Activated B cell treated with CpG ODN at 0.5 μM for 24 hours (primary cell): ENCODE data around the gene IL16. TPM values are rescaled to one million over a fixed set of nuclear protein-coding genes. Genes with fewer than 3 reads are reported as not detected.

Experiments
- ATAC-seq: fragments of 200-7000 bp; cut with Tn5 transposase; one replicate; pipeline ENCODE4 v1.10.0; 2021; ENCODE audit warnings: low read depth, mild to moderate bottlenecking, moderate library complexity
- CTCF ChIA-PET: fragments of 350-600 bp; sonication (Branson Sonifier 250); formaldehyde crosslinking; loops from one replicate; lab custom pipeline; 2021; ENCODE audit warnings: antibody characterized with exemption; lab: Charles Lee
- POLR2A ChIA-PET: fragments of 350-600 bp; sonication (Branson Sonifier 250); formaldehyde crosslinking; loops from one replicate; lab custom pipeline; 2021; ENCODE audit warnings: antibody characterized with exemption; lab: Charles Lee
- DNase-seq: peaks from one replicate; pipeline ENCODE4 v3.0.0; 2022
- H3K27ac Mint-ChIP-seq: one replicate; pipeline ENCODE4 v1.8.0; 2020; ENCODE audit warnings: mixed read lengths
- H3K27me3 Mint-ChIP-seq: one replicate; pipeline ENCODE4 v1.8.0; 2021; ENCODE audit warnings: mixed read lengths
- H3K36me3 Mint-ChIP-seq: one replicate; pipeline ENCODE4 v1.8.0; 2021; ENCODE audit warnings: low read depth, mixed read lengths
- H3K4me1 Mint-ChIP-seq: one replicate; pipeline ENCODE4 v1.8.0; 2021; ENCODE audit warnings: mixed read lengths
- H3K4me3 Mint-ChIP-seq: one replicate; pipeline ENCODE4 v1.8.0; 2020; ENCODE audit warnings: mild to moderate bottlenecking, mixed read lengths
- H3K9me3 Mint-ChIP-seq: one replicate; pipeline ENCODE4 v1.8.0; 2020; ENCODE audit warnings: mixed read lengths
- intact Hi-C: fragments of 100-400 bp; cut with micrococcal nuclease; formaldehyde crosslinking; loops from one replicate; pipeline ENCODE4 v1.15.1; 2024
- total RNA-seq: library from RNA; stranded (reverse); gene quantifications from 2 replicates; pipeline ENCODE4 v1.2.3, GENCODE V29; 2022
- TF ChIP-seq, protein P1 (sequence below): fragments of 200-600 bp; IDR thresholded peaks from one replicate; pipeline ENCODE4 v1.8.0; 2022; ENCODE audit warnings: antibody characterized with exemption, mild to moderate bottlenecking

Gene IL16
- total RNA-seq, 1 donor from 2014 or later: 206 TPM

DNA sequence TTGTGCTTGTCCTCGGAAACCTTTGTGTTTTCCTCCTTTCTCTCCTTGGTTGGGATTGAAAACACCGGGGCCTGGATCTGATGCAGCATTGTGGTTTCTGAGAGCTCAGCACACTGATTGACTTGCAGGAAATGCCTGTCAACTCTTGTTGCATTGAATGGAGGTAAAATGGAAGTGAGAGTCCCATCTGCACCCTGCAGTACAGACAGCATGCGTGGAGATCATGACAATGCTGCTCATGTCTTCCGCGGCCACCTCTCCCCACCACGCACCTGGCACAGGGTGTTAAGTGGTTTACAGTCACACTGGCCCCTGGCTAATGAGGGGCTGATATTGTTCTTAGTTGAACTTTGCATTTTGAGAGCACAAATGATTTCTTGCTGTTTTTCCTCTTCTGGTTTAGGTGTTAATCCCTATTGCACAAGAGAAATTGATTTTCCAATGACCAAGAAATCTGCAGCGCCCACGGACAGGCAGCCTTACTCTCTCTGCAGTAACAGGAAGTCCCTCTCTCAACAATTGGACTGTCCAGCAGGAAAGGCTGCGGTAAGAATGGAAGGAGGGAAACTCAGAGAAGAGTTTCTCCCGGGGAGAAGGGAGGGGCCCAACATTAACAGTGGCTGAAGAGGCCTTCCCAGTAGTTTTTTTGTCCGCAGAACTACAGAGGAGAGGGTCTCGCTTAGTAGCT is 68.7 kb downstream of the IL16 start:
- TF ChIP-seq, protein P1, sequence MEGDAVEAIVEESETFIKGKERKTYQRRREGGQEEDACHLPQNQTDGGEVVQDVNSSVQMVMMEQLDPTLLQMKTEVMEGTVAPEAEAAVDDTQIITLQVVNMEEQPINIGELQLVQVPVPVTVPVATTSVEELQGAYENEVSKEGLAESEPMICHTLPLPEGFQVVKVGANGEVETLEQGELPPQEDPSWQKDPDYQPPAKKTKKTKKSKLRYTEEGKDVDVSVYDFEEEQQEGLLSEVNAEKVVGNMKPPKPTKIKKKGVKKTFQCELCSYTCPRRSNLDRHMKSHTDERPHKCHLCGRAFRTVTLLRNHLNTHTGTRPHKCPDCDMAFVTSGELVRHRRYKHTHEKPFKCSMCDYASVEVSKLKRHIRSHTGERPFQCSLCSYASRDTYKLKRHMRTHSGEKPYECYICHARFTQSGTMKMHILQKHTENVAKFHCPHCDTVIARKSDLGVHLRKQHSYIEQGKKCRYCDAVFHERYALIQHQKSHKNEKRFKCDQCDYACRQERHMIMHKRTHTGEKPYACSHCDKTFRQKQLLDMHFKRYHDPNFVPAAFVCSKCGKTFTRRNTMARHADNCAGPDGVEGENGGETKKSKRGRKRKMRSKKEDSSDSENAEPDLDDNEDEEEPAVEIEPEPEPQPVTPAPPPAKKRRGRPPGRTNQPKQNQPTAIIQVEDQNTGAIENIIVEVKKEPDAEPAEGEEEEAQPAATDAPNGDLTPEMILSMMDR: no peak
- Mint-ChIP-seq H3K27ac (no peak overlapping the region), H3K9me3 (no peaks in the 10 kb centered on the region), H3K4me1 (peaks cover 19% of the 10 kb centered on the region), H3K36me3 (no peaks in the 10 kb centered on the region), H3K27me3 (no peaks in the 10 kb centered on the region), H3K4me3 (peak overlapping the region; percentile 69)
- DNase-seq (no peak), ATAC-seq (peak; percentile 34)
- ChIA-PET POLR2A (interaction anchor here (0.8 to 2.7 kb wide), 10 partner anchors 10 to 288 kb away, joined by 3 to 20 read pairs (median 4); partner anchors contain the start of genes STARD5 and TLNRD1), CTCF (interaction anchor here (0.7 to 6.6 kb wide), 78 partner anchors 9 to 811 kb away, joined by 3 to 319 read pairs (median 5); partner anchors contain the start of gene STARD5)
- intact Hi-C loops: loop anchor here (5.0 to 10.0 kb wide), 2 partner anchors 488 to 571 kb away; partner anchors contain the start of genes ABHD17C and CEMIP

DNA sequence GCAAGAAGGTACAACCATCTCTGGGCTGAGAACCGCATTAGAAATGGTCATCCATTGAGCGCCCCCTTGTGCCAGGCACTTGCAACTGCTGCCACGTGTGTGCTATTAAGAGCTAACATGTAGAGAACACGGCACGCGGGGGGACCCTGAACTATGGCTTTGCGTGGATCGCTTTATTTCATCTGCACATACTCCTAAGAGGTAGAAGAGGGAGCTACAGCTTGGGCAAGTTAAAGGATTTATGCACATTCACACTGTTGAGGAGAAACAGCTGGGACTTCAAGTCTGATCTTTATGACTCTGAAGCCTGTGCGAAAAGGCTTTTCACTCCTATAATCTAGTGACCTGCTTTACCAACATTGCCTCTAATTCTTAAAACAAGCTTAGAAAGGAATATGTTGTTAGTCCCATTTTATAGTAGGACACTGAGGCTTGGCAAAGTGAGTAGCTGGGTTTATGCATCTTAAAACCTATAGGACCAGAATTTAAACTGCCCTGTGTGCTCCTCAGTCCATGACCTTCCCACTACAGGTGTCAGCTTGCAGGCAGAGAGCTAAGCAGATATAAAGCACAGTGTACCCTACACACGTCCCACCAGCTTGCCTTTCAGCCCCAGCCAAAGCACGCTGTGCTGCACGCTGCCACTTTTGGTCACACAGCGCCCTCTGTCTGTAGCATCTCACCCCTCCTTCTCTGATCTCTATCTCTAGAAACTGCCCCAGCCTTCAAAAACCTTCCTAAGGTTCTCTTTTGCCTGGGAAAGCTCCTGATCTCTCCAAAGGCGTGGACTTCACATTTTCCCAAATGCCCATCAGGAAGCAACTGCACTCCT is 69.5 kb downstream of the IL16 start:
- TF ChIP-seq, protein P1: no peak
- Mint-ChIP-seq H3K36me3 (no peaks in the 10 kb centered on the region), H3K27ac (no peak overlapping the region), H3K9me3 (no peaks in the 10 kb centered on the region), H3K4me3 (peak overlapping the region; percentile 69), H3K27me3 (no peaks in the 10 kb centered on the region), H3K4me1 (peaks cover 19% of the 10 kb centered on the region)
- POLR2A ChIA-PET: interaction anchor here (0.6 to 2.7 kb wide), 12 partner anchors 9 to 289 kb away, joined by 3 to 20 read pairs (median 4); partner anchors contain the start of genes STARD5 and TLNRD1
- intact Hi-C loops: loop anchor here (1.0 to 10.0 kb wide), 9 partner anchors 111 to 810 kb away; partner anchors contain the start of genes ABHD17C and CEMIP
- ATAC-seq (peak; percentile 92), DNase-seq (peak; percentile 64)
- CTCF ChIA-PET: interaction anchor here (0.6 to 6.6 kb wide), 98 partner anchors 9 to 812 kb away, joined by 3 to 319 read pairs (median 5); partner anchors contain the start of gene STARD5

DNA sequence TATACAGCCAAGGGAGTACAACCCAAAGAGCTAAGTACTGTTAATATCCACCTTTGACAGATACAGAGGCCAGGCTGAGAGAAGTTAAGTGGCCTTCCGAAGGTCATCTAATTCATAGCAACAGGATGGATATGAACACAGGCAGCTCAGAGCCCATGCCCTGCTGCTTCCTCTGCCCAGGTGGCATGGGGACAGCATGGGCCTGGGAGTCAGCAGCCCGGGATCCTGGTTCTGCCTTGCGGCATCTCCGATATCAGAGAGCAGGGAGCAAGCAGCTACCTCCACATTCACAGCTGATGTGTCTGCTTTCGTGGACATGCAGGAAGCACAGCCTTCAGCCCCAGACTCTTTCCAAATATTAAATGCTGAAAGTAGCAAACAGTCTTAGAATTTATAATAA is 71.7 kb downstream of the IL16 start:
- TF ChIP-seq, protein P1: no peak

DNA sequence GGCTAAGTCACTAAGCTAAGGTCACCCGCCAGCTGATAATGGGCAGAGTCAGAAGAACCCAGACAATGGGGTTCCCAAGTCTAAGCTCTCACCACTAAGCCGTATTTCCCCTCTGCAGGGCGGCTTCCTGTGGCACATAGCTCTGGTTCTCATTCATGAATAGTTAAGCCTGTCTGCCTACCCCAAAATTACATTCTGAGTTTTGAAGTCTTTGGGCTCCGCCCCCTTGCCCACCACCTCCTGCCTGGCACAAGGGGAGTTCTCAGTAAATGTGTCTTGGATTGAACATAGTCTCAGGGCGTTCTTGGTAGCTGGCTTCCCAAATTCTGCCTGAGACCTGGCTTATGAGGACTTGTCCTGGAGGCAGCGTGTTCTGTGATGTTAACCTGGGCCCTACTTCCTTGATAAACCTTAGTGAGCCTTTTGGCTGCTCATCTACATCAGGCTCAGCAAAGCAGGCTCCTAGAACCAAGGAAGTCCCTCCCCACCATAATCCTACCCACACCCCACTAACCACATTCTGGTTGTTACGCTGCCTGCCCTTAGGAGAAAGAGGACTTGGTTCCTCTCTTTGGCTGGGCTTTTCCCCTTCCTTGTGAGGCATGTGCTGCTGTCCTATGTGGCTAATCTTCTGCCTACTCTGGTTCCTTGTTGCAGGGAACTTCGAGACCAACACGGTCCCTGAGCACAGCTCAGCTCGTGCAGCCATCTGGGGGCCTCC is 72.4 kb downstream of the IL16 start:
- H3K27ac Mint-ChIP-seq: no peak overlapping the region
- H3K4me1 Mint-ChIP-seq: peaks cover 19% of the 10 kb centered on the region
- TF ChIP-seq, protein P1: no peak
- no peak for ATAC-seq
- DNase-seq: no peak
- intact Hi-C loops: loop anchor here (5.0 to 10.0 kb wide), 2 partner anchors 492 to 574 kb away; partner anchors contain the start of genes ABHD17C and CEMIP
- no peaks in the 10 kb centered on the region for H3K36me3 Mint-ChIP-seq
- ChIA-PET POLR2A (interaction anchor here (0.5 kb wide), 1 partner anchor 102 kb away, joined by 3 read pairs; no protein-coding TSS in a partner anchor), CTCF (interaction anchor here (0.7 to 6.6 kb wide), 9 partner anchors 14 to 163 kb away, joined by 3 to 319 read pairs (median 4); no protein-coding TSS in a partner anchor)
- H3K27me3 Mint-ChIP-seq: no peaks in the 10 kb centered on the region
- H3K4me3 Mint-ChIP-seq: no peak overlapping the region
- no peaks in the 10 kb centered on the region for H3K9me3 Mint-ChIP-seq

More for the DNA sequence above, 71.7 kb downstream of the IL16 start:
- ChIA-PET POLR2A (interaction anchor here (0.9 kb wide), 1 partner anchor 267 kb away, joined by 3 read pairs; no protein-coding TSS in a partner anchor), CTCF (interaction anchor here (1.0 to 6.6 kb wide), 6 partner anchors 70 to 162 kb away, joined by 3 to 319 read pairs (median 16); no protein-coding TSS in a partner anchor)
- Mint-ChIP-seq H3K4me3 (no peak overlapping the region), H3K9me3 (no peaks in the 10 kb centered on the region), H3K27ac (no peak overlapping the region), H3K4me1 (peaks cover 19% of the 10 kb centered on the region), H3K36me3 (no peaks in the 10 kb centered on the region), H3K27me3 (no peaks in the 10 kb centered on the region)
- intact Hi-C loops: loop anchor here (5.0 to 10.0 kb wide), 2 partner anchors 491 to 574 kb away; partner anchors contain the start of genes ABHD17C and CEMIP
- ATAC-seq (no peak), DNase-seq (no peak)
